Kidney epithelial cell (primary cell): ENCODE data around the gene LIMS2. TPM values are rescaled to one million over a fixed set of nuclear protein-coding genes. Genes with fewer than 3 reads are reported as not detected.

Source experiments
- DNase-seq: peaks from one replicate; pipeline ENCODE4 v3.0.0-alpha.2; 2010; ENCODE audit warnings: low read depth
- H3K27me3 ChIP-seq: 2 replicates; pipeline ENCODE4 v1.6.0; 2011; ENCODE audit warnings: low read length; ENCODE audit not compliant: control insufficient read depth, insufficient read depth
- H3K36me3 ChIP-seq: 2 replicates; pipeline ENCODE4 v1.5.1; 2011; ENCODE audit warnings: low read length; ENCODE audit not compliant: control insufficient read depth, insufficient read depth
- H3K4me3 ChIP-seq: 2 replicates; pipeline ENCODE4 v1.5.1; 2011; ENCODE audit warnings: low read depth, mild to moderate bottlenecking, control low read depth, low read length
- CTCF ChIP-seq: IDR thresholded peaks from 2 replicates; pipeline ENCODE4 v1.5.1; 2011; ENCODE audit warnings: mild to moderate bottlenecking, moderate library complexity, low read length, control low read depth, inconsistent platforms; ENCODE audit not compliant: insufficient read depth, poor library complexity, severe bottlenecking
- total RNA-seq: library from RNA; depleted of rRNA; stranded (reverse); fragments of >200 nt; gene quantifications from 2 replicates; pipeline ENCODE4 v1.2.3, GENCODE V29; 2015

LIMS2 gene
- total RNA-seq, 1 donor from 2014 or later: 2.3 TPM

DNA sequence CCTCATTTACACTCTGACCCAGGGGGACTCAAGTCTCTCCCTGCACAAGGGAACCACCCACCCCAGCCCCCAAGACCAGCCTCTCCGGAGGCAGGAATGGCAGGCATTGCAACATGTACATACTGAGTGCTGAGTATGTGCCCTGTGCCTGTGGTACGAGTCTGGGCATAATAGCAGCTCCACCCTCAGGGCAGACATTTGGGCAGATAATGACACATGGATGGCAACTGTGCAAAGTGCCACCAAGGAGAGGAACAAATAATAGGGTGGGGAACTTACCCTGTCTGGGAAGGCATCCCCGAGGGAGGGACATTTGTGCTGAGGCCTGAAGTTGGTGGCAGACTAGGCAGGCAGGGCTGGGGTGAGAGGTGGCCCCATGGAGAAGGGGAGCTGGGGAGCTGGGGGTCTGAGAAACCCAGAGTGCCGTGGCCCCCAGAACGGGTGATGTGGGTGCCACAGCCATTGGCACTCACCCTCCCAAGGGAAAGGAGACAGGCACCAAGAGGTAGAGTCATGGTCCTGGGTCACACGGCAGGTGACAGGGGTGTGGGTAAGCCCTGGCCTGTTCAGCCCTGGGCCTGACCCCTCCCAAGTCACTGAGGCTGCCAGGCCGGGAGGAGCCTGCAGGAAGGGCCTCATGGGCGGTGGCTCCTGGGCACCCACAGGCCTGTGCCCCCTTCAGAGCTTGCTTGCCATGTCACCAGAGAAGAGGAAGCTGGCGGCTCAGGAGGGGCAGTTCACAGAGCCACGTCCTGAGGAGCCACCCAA lies 45.0 kb downstream of the LIMS2 start:
- H3K4me3 ChIP-seq: no peak overlapping the region
- no peak for DNase-seq
- no peaks in the 10 kb centered on the region for H3K27me3 ChIP-seq
- H3K36me3 ChIP-seq: no peaks in the 10 kb centered on the region
- no peak for TF ChIP-seq CTCF

- Histone ChIP-seq H3K27me3 (no peaks in the 10 kb centered on the region), H3K36me3 (no peaks in the 10 kb centered on the region)
These were observed 45.7 kb downstream of the LIMS2 start for GRCh38 chr2:127629637-127630036.

DNA sequence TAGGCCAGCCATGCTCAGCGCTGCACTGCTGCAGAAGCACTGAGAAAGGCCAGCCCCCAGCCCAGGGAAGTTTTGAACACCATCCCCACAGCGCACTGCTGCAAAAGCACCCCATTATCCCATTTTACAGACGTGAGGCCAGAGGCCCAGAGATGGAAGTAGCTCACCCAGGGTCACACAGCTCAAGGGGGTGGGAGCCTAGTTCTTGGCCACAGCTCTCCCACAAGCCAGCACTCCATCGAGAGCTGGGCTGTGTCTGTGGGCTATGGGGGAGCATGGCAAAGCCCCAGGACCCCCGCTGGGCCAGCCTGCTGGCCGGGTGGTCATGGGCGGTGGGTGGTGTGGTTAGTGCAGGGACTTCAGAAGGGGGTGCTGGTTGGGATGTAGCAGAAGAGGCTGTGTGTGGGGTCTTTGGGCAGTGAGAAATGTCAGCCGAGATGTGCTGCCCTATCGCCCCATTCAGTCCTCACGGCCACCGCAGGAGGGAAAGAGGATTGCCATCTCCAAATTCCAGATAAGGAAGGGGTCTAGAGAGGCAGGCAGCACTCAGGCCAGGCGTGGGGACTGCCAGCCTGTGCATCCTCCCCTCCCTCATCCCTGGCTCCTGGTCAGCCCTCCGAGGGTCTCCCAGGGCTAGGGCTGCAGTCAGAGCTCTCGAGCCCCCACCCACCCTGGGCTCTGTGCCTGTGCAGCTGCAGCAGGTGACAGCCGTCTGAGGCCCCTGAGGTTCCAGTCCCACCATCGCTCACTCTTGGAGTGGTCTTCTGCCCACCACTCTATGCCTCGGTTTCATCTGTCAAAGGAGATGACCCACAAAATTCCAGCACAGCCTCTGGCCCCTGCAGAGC lies 46.3 kb downstream of the LIMS2 start:
- no peaks in the 10 kb centered on the region for H3K27me3 ChIP-seq
- TF ChIP-seq CTCF: no peak
- no peak overlapping the region for H3K4me3 ChIP-seq
- no peak for DNase-seq
- no peaks in the 10 kb centered on the region for H3K36me3 ChIP-seq

More at GRCh38 chr2:127629637-127630036, 45.7 kb downstream of the LIMS2 start:
- no peak for DNase-seq
- no peak overlapping the region for H3K4me3 ChIP-seq
- TF ChIP-seq CTCF: no peak

DNA sequence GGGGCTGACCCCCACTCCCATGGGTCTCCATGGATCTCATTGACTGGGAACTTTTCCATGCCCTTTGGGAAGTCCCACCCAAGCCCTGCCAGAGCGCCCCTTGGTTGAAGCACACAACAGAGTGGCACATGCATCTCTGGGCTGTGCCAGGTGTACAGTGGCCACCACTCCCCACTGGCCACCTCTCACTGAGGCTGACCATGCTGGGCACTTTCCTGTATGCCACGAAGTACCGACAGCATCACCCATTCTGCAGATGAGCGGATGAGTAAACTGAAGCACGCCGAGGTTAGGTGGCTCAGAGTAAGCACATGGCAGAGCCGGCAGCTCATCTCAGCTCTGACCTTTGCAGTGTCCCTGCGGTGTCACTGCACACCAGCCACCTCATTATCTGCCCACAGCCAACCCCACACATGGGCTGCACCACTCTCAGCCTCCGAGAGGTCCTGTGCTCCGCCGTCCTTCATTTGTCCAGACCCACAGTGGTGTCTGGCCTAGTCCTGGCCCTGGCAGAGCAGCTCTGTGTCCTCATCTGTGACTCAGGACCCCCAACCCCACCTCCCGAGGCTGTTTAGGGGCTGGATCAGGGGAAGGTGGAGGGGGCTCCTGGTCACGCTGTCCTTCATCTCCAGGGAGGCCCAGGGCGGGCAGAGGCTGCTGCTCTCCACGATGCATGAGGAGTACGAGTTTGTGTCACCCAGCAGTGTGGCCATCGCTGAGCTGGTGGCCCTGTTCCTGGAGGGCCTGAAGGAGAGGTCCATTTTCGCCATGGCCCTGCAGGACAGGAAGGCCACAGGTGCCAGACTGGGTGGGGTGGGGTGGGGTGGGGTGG lies 47.4 kb downstream of the LIMS2 start:
- TF ChIP-seq CTCF: no peak
- no peak overlapping the region for H3K4me3 ChIP-seq
- H3K36me3 ChIP-seq: no peaks in the 10 kb centered on the region
- H3K27me3 ChIP-seq: no peaks in the 10 kb centered on the region
- DNase-seq: no peak

- TF ChIP-seq CTCF: no peak
These were observed 48.2 kb downstream of the LIMS2 start for GRCh38 chr2:127626917-127627739.

More at GRCh38 chr2:127626917-127627739, 48.2 kb downstream of the LIMS2 start:
- Histone ChIP-seq H3K27me3 (no peaks in the 10 kb centered on the region), H3K36me3 (no peaks in the 10 kb centered on the region), H3K4me3 (no peak overlapping the region)
- DNase-seq: no peak
